T-helper 22 cell (primary cell): ENCODE results near the gene GLRA2.
"Not testable (repeated sequence)": the region's sequence is repeated elsewhere in the genome, so short reads cannot be mapped to it uniquely, and the experiment has no call there.

ENCODE experiments used
- DNase-seq: peaks from one replicate; pipeline ENCODE4 v3.0.0-alpha.2; 2020; ENCODE audit warnings: low read depth

The GLRA2 gene

GRCh38 chrX:14591976-14592375 is 62.6 kb downstream of the GLRA2 start:
- DNase-seq = no peak

- DNase-seq = no peak
Observed at GRCh38 chrX:14594521-14594920, 65.2 kb downstream of the GLRA2 start.

DNA sequence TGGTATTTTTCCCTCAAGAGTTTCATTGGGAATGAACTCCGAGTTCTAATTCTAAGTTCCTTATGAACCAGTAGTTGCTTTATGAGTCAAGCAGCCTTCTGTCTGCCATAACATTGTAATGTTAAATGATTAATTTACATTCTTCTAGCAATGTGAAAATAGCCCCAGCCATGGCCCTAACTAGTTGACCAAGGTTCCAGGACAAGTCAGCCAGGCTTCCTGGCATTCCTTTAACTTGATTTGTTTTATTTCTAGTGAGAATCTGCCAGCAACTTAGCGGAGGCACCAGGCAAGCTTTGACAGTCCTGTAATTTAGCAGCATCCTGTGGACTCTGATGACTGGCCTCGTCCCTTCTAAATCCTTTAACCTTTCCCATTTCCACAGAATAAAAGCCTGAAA is 69.0 kb downstream of the GLRA2 start:
- no peak for DNase-seq

- DNase-seq = no peak
Observed at GRCh38 chrX:14607446-14607985, 78.2 kb downstream of the GLRA2 start.

DNA sequence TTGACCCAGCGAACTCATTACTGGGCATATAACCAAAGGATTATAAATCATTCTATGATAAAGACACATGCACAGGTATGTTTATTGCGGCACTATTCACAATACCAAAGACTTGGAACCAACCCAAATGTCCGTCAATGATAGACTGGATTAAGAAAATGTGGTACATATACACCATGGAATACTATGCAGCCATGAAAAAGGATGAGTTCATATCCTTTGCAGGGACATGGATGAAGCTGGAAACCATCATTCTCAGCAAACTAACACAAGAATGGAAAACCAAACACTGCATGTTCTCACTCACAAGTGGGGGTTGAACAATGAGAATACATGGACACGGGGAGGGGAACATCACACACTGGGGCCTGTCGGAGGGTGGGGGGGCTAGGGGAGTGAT is 83.1 kb downstream of the GLRA2 start:
- DNase-seq = not testable (repeated sequence)

DNA sequence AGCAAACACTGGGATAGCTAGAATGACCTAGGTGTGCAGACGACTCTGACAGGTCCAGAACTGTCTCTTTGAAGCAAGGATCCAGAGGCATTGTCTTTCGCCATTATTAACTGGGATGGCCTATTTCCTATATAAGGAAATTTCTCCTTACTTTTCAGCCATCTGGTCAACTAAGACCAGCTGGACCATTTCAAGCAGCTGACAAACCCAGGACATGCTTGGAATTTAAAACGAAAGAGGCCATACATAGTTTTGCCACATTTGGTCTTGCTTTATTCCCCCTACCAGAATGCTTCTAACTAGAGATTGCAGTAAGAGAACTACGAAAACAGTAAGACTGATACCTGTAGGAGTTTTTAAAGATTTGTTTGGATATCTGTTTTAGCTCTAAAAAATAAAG is 87.0 kb downstream of the GLRA2 start:
- DNase-seq = no peak

DNA sequence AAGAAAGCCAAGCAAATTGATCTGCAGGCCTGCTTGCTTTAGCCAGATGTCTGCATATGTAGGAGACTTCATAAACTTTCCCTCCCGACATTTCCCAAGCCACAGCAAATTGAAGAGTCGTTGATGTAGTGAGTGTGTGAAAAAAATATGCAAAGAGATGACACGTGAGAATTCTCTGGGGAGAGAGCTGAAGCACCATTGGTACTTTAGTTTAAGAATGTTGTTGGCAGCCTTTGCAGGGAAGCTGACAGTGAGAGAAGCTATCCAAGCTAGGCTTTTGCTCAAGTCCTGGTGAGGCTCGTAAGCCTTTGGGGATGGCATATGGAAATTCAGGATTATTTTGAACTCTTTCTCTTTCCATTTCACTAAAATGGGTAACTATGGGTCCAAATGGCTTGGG is 87.5 kb downstream of the GLRA2 start:
- no peak for DNase-seq

DNA sequence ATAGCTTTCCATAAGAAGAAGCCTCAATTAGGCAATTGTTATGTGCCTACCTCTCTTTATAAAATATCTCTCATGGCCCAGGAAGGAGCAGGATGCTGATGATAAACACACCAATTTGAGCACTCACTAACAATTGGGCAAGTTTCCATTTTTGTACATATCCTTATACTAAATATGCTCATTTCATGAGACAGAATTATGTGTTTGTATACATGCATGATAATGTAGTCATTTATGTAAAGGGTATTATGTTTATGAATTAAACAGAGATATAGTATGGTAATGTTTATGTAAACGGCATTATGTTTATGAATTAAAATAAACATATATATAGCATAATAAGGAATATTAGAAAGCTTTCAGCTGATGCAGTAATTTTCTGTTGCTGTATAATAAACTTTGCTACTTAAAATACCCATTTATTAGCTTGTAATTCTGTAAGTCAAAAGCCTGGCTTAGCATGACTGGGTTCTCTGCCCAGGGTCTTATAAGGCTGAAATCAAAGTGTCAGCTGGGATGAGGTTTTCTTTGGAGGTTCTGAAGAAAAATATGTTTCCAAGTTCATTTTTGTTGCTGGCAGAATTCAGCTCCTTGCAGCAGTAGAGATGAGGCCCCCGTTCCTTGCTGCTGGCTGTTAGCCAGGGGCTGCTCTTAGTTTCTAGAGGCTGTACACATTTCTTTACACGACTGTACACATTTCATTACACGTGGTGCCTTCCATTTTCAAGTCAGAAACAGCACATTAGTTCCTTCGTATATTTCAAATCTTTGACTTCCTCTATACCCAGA is 89.0 kb downstream of the GLRA2 start:
- DNase-seq = no peak

- DNase-seq = no peak
Observed at GRCh38 chrX:14630733-14631132, 101.4 kb downstream of the GLRA2 start.

GRCh38 chrX:14641681-14642655 is 112.6 kb downstream of the GLRA2 start:
- DNase-seq = no peak

DNA sequence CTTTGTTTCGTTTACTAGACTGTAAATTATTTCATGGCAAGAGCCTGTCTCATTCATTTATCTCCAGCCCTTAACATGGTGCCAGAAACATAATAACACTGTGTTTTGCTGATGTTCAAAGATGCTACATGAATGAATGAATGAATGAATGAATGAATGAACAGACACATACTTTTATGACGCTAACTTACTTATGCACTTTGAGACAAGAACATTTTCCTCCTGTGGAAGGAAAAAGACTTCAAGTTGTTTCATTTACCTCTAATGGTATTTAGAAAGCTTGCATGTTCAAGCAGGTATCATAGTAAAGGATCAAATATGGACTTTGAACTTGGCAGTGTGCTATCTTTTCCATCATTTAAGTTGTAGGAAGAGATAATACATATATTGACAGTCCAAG is 131.6 kb downstream of the GLRA2 start:
- no peak for DNase-seq

GRCh38 chrX:14670819-14671218 is 141.5 kb downstream of the GLRA2 start:
- DNase-seq = no peak

DNA sequence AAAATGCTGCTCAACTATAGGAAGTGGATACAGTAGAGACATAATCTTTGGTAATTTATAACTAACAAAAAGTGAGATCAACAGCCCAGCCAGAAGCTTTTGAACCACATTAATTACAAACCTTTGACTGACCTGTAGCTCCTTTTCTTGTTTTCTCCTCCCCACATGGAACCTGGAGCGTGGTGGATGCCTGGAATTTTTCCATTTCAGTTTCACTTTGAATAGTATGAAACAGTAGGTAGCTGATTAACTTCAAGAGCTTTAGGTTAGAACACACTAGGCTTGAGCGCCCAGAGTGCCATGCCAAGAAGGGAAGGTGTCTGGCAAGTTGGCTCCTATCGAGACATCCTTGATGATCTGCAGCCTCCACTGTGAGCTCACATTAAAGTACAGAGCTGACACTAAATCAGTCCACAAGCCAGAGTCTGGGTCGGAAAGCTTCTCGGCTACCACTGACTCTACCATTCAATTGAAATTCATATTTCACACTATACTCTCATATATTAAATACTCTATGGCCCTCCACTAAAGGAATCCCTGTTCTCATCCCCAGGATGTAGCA is 143.4 kb downstream of the GLRA2 start:
- no peak for DNase-seq

DNA sequence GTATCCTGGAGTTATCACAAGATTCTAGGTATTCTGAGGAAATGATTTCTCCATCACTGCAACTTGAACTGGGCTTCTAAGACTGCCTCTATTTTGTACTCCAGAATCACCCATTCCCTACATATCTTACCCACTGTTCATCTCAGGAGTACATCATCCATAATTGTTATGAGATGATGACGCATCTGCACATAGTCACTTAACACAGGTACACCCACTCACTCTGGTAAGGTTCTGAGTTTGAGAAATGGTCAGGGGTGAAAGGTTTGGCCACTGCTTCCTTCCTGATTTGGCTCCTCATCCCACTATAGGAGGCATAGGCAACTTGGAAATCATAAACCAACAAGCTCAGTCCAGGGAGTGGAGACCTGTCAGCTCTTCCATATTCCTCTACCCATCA is 143.9 kb downstream of the GLRA2 start:
- DNase-seq = no peak

- no peak for DNase-seq
Observed at GRCh38 chrX:14673764-14674163, 144.4 kb downstream of the GLRA2 start.

DNA sequence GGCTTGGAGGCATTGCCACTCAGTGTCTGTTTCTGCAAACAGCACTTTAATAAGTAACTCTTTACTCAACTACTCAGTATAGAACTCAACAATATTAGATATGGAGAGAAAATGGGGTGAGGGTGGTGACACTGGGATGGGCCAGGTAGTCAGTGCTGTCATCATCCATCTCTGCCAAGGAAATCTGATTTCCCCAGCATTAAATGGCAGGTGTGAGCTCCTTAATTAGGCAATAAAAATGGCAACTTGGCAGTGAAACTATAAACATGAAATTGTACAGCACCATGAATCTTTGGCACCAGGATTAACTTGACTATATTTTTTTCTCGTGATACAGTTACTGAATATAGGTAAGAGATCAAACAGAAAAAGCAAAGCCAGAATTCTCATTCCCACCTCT is 146.2 kb downstream of the GLRA2 start:
- no peak for DNase-seq

DNA sequence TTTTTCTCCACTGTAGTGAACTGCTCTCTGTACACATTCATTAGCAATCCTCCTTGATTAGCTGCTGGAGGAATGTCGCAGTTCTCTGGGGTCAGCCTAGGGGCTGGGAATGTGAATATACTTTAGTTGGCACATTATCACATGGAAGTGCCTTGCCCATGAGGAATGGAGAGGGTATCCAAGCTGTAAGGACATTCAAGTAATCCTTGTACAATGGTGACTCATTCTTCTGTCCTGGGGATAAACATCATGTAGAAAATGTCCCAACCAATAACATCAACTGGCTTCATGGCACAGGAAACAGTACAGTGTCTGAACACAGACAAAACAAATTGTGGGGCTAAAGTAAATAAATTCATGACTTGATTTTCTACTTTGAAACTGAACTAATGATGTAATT is 147.1 kb downstream of the GLRA2 start:
- DNase-seq = no peak

DNA sequence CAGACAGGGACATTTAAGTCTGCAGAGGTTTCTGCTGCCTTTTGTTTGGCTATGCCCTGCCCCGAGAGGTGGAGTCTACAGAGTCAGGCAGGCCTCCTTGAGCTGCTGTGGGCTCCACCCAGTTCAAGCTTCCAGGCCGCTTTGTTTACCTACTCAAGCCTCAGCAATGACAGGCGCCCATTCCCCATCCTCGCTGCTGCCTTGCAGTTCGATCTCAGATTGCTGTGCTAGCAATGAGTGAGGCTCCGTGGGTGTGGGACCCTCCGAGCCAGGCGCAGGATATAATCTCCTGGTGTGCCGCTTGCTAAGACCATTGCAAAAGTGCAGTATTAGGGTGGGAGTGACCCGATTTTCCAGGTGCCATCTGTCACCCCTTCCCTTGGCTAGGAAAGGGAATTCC is 159.0 kb downstream of the GLRA2 start:
- DNase-seq = not testable (repeated sequence)

DNA sequence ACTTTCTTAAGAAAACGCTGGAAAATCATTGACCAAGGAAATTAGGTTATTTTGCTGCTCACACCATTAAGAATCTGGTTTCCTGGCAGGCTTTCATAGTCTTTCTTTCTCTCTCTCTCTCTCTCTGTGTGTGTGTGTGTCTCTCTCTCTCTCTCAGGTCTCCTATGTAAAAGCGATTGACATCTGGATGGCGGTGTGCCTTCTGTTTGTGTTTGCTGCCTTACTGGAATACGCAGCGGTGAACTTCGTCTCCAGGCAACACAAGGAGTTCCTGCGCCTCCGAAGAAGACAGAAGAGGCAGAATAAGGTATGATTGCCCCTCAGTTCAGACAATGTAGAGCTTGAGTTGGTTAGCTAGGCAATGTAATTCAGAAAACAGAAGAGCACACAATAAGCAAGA is 161.2 kb downstream of the GLRA2 start:
- DNase-seq = no peak

DNA sequence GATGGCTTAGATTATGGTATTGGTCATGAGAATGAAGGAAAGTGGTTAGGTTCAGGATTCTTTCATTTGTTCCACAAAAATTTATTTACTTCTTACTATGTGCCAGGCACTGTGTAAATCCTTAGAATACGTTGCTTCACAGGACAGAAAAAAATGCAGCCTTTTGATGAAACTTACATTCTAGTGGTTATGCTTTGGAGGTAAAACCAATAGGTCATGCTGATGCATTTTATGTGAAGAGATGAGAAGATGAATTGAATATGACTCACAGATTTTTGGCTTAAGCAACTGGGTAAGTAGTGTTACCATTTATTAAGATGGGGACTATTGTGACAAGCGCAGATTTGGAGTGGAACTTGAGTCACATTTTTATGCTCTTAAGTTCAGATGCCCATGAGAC is 165.3 kb downstream of the GLRA2 start:
- no peak for DNase-seq

GRCh38 chrX:14697451-14697850 is 168.1 kb downstream of the GLRA2 start:
- DNase-seq = no peak

DNA sequence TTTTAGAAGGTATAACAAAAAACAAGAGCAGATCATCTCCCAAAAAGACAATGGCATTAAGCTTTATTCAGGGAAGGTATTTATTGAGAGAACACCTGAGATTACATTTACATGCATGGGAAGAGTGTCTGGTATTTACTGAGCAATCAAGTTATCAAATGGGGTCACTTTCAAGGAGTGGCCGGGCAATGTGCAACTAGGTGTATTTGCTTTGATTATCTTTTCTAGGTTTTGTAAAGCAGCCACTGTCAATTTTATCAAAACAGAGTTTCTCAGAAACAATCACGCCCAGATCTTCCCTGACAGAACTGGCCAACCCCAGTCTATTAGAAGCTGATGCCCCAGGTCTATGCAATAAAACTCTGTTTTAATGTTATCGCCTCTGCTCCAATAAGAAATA is 169.5 kb downstream of the GLRA2 start:
- no peak for DNase-seq

DNA sequence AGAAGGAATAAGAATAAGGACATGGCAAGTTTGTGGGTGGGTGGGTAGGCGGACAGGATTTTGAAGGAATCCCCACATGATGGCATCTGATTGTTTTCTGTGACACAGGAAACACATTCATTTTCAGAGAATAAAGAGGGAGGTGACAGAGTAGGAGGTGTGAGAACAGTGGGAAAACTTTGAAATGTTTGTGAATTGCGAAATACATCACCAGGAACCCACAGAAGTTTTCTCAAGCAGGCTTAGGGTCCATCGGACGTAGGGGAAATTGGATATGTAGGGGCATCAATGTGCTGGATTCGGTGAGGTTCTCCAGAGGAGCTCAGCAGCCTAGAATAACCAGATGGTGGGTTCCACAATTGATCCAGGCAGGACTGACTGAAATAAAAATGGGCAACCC is 171.6 kb downstream of the GLRA2 start:
- no peak for DNase-seq
